LoVo (cell line): ENCODE results near the gene FCHSD1.

Source experiments
- DNase-seq: peaks from one replicate; pipeline ENCODE4 v3.0.0-alpha.2; 2016; ENCODE audit warnings: low spot score

FCHSD1 gene

GRCh38 chr5:141650851-141651727 is at the start of gene FCHSD1:
FCHSD1 (minus strand) TSS chr5:141651418; CDS start chr5:141651368, 50 bp downstream.
- DNase-seq = peak; percentile 91

GRCh38 chr5:141697586-141697985 is 46.4 kb upstream of the FCHSD1 start:
- no peak for DNase-seq

DNA sequence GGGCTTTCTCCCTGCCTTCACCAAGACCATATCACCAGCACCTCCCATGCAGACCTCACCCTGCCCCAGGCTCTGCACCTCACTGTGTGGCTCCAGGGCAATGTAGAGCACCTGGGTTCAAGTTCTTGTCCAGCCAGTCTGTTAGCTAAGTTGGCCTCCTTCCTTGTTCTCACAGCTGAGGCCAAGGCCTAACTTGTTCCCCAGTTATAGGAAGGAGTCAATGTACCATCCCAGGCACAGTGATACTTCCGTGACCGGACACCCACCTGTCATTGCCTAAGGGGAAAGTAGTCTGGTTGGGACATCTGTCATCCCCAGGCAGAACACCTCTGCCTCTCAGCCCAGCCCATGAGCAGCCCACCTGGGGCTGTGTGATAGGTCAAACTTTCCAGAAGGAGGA is 45.2 kb upstream of the FCHSD1 start:
- no peak for DNase-seq

DNA sequence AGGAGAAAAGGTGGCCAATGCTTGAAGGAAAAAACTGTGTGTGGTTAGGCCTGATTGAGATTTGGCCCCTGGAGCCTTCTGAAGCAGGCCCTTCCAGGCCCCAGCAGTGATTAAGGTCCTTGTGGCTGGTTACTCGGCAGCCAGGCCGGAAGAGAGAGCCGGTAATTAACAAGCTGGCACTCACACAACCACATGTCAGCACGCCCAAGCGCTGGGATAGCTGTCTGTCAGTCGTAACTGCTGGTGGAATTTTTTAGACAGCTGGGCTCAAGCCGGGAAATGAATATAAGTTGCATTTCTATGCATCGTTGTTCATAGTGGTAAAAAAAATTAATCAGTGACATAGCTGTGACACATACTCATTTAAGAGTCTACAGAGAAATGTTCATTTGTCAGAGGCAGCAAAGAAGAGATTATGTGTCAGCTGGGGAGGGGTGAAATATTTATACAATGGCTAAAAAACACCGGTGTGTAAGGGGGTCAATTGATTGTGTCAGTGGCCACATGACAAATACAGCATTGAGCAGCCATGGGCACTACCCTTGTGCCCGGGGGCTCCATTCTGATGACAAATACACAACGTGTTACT is 44.5 kb upstream of the FCHSD1 start:
- no peak for DNase-seq

DNA sequence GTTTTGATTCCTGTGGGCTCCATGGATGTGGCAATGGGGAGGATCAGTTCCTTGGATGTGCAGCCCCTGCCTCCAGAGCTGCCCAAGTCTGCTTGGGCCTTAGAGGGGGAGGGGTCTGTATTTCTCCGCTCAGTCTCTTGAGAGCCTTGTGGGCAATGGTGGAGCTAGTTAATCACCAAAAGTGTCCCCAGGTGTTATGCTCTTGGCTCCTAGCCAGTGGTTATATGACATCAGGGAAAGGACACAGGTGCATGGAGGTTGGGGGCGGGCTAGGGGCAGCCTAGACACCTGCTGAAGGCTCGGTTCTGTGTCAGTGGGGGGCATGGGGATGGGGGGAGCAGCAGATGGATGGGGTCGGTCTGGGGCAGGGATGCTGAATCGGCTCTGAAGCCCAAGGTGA is 43.3 kb upstream of the FCHSD1 start:
- no peak for DNase-seq

DNA sequence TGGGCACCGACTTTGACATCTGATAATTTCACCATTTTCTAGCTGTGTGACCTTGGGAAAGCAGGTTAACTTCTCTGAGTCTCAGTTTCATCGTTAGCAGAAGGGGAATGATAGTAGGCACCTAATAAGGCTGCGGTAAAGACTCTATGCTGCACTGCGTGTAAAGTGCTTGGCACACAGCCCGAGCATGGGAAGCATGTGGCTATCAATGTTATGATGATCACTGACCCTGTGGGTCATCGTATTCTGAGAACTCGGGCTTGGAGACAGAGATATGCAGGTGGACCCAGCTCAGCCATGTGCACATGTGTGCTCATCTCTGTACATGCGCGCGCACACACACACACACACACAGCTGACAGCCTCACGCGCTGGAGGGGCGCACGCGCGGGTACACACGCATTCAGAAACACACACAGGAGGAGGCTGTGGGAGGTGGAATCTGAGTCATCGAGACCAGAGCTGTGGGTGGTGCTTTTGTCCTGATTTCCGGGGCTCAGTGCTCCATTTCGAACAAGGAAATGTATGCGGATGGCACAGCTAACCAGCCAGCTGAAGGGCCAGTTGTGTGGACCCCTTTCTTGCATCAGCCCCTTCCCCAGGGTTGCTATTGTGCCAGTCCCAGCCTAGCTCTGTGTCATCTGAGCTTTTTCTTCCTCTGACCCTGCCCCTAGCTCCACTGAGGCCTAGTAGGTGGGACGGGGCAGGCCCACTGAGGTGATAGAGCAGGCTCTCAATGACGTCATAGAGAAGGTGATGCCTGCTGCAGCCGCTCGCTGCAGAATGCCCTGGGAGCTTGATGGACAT is 41.9 kb upstream of the FCHSD1 start:
- no peak for DNase-seq

GRCh38 chr5:141692533-141692888 is 41.3 kb upstream of the FCHSD1 start:
- DNase-seq = no peak

GRCh38 chr5:141691867-141692532 is 40.8 kb upstream of the FCHSD1 start:
- DNase-seq = peak; percentile 85

- no peak for DNase-seq
Observed at GRCh38 chr5:141691286-141691866, 40.2 kb upstream of the FCHSD1 start.

GRCh38 chr5:141686648-141687416 is 35.6 kb upstream of the FCHSD1 start:
- DNase-seq = no peak

- no peak for DNase-seq
Observed at GRCh38 chr5:141685591-141685990, 34.4 kb upstream of the FCHSD1 start.

GRCh38 chr5:141683596-141684141 is 32.5 kb upstream of the FCHSD1 start:
- no peak for DNase-seq

DNA sequence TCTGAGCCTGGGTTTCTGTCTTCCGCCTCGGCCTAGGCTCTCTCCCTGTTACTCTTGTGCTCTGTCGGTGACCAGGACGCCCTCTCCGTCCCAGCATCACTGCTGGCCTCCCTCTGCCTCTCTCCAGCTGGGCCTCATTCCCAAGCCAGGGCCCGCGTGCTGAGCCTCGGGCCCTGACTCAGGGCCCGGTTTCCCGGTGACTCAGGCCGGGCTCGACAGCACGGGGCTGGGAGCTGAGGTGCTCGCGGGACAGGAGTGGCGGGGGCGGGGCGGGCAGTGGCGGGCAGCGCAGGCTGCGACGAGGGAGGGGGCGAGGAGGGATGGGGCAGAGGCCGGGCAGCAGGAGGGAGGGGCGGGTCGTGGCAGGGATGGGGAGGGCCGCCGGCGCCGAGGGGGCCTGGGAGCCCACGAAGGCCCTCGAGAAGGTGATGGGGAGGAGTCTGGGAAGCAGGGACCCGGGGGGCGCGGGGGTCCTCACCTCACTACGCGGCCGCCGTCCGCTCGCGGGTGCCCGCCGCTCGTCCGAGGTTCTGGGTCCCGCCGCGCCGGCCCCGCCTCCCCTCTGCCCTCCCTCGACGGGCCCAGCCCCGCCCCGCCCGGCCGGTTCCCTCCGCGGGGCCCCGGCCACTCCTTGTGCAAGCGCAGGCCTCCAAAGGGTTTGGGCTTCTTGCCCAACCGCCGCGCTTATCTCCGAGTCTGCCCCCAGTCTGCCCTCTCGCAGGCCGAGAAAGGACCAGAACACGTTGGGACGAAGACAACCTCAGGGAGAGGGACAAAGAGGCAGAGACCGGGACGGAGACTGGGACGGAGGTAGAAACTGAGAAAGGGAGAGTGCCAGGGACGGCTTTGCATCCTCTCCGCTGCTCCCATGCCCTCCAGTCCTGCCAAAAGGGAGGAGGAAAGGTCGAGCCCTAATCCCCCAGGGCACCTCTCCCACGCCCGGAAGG is 30.8 kb upstream of the FCHSD1 start, which contains the start of gene ARAP3:
Gene ARAP3, minus strand, starts transcription at position 536 of the 947 bp plus-strand sequence. CDS start 1,744 bp downstream, outside the sequence.
- peak; percentile 87 for DNase-seq

DNA sequence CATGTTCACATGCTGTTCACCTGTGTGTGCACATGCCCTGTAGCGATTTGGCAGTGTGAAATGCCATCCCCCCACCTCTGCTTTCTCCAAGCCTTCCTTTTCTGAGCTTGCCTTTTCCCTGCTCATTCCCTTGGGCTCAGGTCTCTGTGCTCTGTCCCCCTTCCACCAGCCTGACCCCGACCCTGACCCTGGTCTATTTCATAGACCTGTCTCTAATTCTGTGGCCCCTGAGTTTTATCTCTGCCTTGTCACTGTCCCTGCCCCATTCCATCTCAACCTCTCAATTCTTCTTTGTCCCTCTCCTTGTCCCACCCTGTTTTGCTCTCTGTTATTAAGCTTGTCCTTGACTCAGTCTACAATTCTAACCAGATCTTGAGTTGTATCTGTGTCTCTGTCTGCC is 30.1 kb upstream of the FCHSD1 start:
- DNase-seq = no peak

- DNase-seq = no peak
Observed at GRCh38 chr5:141680751-141681201, 29.6 kb upstream of the FCHSD1 start.

DNA sequence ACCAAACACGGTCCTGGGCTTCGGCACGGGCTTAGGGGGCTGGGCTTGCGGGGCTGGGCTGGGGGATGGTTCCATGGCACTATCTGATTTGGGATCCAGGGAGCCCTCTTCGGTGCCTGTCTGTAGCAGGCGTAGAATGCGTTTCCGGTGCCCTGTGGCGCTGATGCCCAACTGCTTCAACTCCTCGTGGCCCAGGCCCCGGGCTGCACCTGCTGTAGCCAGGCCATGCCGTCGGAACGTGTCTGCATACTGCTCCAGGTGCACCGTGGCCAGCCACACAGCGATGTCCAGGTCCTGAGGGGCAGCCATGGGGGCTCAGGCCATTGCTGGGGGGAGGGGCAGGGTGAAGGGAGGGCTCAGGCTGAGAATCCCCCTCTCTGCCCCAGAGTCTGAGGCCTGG is 29.0 kb upstream of the FCHSD1 start:
- DNase-seq = no peak

DNA sequence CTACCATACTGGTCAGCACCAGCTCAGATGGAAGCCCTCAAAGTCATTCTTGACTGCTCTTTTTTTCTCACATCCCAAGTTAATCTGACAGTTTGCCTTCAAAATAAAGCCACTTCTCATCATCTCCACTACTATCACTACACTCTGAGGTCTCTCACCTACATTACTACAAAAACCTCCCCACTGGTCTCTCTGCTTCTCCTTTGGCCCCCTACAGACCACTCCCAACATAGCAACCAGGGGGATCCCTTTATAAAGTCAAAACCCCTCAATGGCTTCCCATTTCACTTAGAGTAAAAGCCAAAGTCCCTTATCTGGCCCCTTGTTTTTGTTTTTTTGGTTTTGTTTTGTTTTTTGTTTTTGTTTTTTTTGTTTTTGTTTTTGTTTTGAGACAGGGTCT is 26.2 kb upstream of the FCHSD1 start:
- DNase-seq = no peak

- DNase-seq = no peak
Observed at GRCh38 chr5:141675672-141676071, 24.5 kb upstream of the FCHSD1 start.

GRCh38 chr5:141674747-141675146 is 23.5 kb upstream of the FCHSD1 start:
- DNase-seq = no peak
